ENCODE measurements around the gene HYDIN.

The HYDIN gene

DNA sequence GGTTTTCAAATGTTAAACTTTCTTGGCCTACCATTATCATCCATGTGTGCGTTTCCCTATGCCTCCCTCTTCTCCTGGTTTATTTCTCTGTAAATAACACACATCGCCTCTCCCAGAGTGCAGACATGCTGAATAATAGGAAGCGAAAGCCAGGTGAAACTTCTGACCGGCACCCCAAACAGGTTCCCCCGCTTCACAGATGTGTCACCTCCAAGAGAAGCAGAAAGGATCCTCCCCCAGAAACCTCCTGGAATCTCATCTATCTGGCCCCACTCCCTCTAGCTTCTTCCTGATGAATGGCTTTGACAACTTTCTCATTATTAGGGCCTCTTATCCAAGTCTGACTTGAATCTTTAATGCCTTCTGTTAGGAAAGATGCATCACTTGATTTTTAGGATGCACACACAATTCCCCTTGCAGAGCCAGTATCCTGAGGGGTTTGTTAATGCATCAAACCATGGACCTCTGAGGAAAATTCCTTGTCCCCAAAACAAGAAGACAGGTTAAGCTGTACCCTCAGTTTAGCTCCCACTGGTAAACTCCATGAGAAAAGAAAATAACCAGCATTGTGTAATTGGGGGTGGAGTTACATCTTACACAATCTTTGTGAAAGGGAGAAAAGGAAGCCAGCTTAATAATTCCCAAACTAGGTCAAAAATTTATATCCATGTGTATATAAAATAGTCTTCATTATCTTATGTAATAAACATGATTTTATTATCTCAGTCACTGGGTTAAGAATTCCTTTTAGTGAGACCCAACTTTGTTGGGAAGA, 20.1 kb upstream of the HYDIN start:
- TF ChIP-seq, protein P1, sequence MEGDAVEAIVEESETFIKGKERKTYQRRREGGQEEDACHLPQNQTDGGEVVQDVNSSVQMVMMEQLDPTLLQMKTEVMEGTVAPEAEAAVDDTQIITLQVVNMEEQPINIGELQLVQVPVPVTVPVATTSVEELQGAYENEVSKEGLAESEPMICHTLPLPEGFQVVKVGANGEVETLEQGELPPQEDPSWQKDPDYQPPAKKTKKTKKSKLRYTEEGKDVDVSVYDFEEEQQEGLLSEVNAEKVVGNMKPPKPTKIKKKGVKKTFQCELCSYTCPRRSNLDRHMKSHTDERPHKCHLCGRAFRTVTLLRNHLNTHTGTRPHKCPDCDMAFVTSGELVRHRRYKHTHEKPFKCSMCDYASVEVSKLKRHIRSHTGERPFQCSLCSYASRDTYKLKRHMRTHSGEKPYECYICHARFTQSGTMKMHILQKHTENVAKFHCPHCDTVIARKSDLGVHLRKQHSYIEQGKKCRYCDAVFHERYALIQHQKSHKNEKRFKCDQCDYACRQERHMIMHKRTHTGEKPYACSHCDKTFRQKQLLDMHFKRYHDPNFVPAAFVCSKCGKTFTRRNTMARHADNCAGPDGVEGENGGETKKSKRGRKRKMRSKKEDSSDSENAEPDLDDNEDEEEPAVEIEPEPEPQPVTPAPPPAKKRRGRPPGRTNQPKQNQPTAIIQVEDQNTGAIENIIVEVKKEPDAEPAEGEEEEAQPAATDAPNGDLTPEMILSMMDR (conservative IDR thresholded peaks at IDR 0.05; ENCODE audit: control insufficient read depth, insufficient read depth, low read depth, low read length): no peak
- no peak overlapping the region for H3K4me3 ChIP-seq (ENCODE audit: control insufficient read depth, low read depth, low read length)
- peak; percentile 5 for DNase-seq (ENCODE audit: low read depth)

DNA sequence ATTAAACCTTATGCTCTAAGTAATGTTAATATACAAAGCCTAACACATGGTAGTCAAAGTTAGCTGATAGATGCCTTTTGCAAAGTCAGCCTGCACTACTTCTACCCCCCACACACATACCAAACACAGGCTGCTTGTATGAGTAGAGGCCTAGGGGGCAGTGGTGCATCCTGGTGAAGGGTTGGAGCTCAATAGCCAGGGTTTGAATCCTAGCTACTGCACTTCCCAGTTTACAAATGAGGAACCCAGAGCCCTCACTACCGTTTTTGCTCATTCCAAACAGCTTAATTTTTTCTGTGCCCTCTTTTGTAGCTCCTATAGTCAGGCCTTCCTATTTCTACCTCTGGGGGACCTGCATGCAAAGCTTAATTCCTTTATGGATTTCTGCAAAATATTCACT, 18.9 kb upstream of the HYDIN start:
- DNase-seq (ENCODE audit: low read depth): no peak
- TF ChIP-seq, protein P1 (conservative IDR thresholded peaks at IDR 0.05; ENCODE audit: control insufficient read depth, insufficient read depth, low read depth, low read length): no peak
- no peak overlapping the region for H3K4me3 ChIP-seq (ENCODE audit: control insufficient read depth, low read depth, low read length)

DNA sequence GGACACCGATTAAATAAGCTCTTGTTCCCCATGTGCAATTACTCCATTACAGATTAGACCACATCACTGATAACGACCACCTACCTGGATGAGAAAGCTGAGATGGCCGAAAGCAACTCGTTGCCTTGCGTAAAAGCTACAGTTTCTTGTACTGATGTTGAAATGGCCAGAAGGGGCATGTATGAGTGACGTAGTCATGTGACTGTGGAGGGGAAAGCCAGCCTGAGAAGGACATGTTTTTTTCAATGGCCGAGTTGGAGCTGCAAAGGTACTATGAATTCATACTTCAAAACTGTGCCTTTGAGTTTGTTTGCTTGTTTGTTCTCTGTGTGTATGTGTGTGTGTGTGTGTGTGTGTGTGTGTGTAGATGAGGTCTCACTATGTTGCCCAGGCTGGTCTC, 17.0 kb upstream of the HYDIN start:
- no peak for DNase-seq (ENCODE audit: low read depth)
- TF ChIP-seq, protein P1 (conservative IDR thresholded peaks at IDR 0.05; ENCODE audit: control insufficient read depth, insufficient read depth, low read depth, low read length): no peak
- no peak overlapping the region for H3K4me3 ChIP-seq (ENCODE audit: control insufficient read depth, low read depth, low read length)

DNA sequence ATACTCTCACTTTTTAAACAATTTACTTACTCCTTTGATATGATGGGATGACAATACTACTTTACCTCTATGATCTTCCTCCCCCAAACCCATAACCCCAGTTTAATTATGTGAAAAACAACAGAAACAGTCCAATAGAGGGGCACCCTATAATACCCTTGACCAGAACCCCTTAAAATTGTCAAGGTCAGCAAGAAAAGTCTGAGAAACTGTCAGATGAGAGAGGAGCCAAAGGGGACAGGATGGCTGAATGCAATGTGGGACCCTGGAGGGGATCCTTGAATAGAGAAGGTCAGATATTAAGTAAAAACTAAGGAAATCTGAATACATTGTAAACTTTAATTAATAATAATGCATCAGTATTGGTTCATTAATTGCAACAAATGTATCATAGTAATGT, 15.8 kb upstream of the HYDIN start:
- H3K4me3 ChIP-seq (ENCODE audit: control insufficient read depth, low read depth, low read length): no peak overlapping the region
- TF ChIP-seq, protein P1 (conservative IDR thresholded peaks at IDR 0.05; ENCODE audit: control insufficient read depth, insufficient read depth, low read depth, low read length): no peak
- no peak for DNase-seq (ENCODE audit: low read depth)

DNA sequence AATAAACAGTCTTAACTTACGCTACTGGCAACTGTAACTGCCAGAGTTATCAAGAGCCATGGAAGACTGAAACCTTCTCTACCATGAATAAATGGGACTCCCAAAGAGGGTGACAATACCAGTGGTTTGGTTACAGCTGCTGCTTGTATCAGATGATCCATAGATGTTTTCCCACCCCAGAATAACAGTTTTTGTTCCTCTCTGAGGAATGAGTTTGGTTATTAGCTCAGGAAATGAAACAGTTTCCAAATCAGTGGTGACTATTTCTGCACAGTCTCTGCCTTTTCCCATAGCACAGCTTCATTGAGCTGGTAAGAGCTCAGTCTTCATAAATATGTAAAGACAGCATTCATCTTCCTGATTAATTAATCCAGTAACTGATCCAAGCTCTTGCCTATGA, 14.0 kb upstream of the HYDIN start:
- H3K4me3 ChIP-seq (ENCODE audit: control insufficient read depth, low read depth, low read length): no peak overlapping the region
- TF ChIP-seq, protein P1 (conservative IDR thresholded peaks at IDR 0.05; ENCODE audit: control insufficient read depth, insufficient read depth, low read depth, low read length): no peak
- DNase-seq (ENCODE audit: low read depth): no peak

DNA sequence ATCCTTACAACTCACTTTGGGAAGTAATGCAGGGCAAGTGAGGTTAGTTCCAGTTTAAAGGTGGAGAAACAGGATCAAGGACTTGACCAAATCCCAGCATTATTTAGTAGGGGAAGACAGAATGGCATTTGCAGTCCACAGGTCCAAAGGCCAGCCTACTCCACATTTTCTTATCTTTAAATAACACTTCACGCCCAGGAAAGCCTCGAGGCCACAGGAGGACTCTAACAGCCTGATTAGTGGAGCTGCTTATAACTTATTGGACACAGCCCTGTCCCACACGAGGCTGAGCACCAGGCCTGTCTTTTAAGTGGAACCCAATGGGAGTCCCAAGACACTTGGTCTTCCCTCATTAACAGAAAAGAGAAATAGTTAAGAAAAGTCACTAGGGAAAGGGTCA, 12.1 kb upstream of the HYDIN start:
- H3K4me3 ChIP-seq (ENCODE audit: control insufficient read depth, low read depth, low read length): no peak overlapping the region
- TF ChIP-seq, protein P1 (conservative IDR thresholded peaks at IDR 0.05; ENCODE audit: control insufficient read depth, insufficient read depth, low read depth, low read length): no peak
- DNase-seq (ENCODE audit: low read depth): no peak

All from fibroblast of mammary gland (primary cell).